Uterus (tissue), 4 donors: ENCODE measurements around the gene EMP3. TPM values are rescaled to one million over a fixed set of nuclear protein-coding genes. Genes with fewer than 3 reads are reported as not detected.

ENCODE experiments used
- DNase-seq, 2 donors: peaks; one replicate each; pipeline ENCODE4 v3.0.0-alpha.2; 2019 to 2020
- H3K27ac ChIP-seq, 2 donors: fragments of 200-600 bp; sonication (generic); 1 replicate in 1 of 2; 2 replicates in 1 of 2; pipeline ENCODE4 v1.5.1; 2016 to 2018
- H3K27me3 ChIP-seq, 2 donors: fragments of 200-600 bp; sonication (generic); one replicate each; pipeline ENCODE4 v1.5.1; 2018 to 2019; ENCODE audit warnings: control low read depth in 1 of 2
- H3K36me3 ChIP-seq, 2 donors: fragments of 200-600 bp; sonication (generic); one replicate each; pipeline ENCODE4 v1.5.1; 2019; ENCODE audit warnings: control low read depth in 1 of 2
- H3K4me1 ChIP-seq, 2 donors: fragments of 200-600 bp; sonication (generic); one replicate each; pipeline ENCODE4 v1.5.1; 2018 to 2019; ENCODE audit warnings: control low read depth in 1 of 2
- H3K4me3 ChIP-seq, 2 donors: fragments of 200-600 bp; sonication (generic); 1 replicate in 1 of 2; 2 replicates in 1 of 2; pipeline ENCODE4 v1.5.1; 2018 to 2019; ENCODE audit warnings: mild to moderate bottlenecking in 1 of 2
- H3K9me3 ChIP-seq, 2 donors: fragments of 200-600 bp; sonication (generic); one replicate each; pipeline ENCODE4 v1.5.1; 2019; ENCODE audit warnings: control low read depth in 1 of 2
- POLR2A ChIP-seq, 2 donors: fragments of 450-650 bp; IDR thresholded peaks; one replicate each; pipeline ENCODE4 v1.6.1; 2016; ENCODE audit warnings: antibody characterized with exemption in 2 of 2, mild to moderate bottlenecking in 1 of 2, moderate library complexity in 1 of 2
- intact Hi-C: fragments of 100-400 bp; cut with DNase I; formaldehyde crosslinking; loops from one replicate; pipeline ENCODE4 v1.15.1; 2023; ENCODE audit warnings: low total_unique reads
- total RNA-seq, 4 donors: library from RNA; depleted of rRNA in 3 of 4; stranded (reverse); fragments of >200 nt in 3 of 4; gene quantifications; one replicate each; pipeline versions ENCODE4 v1.1.0 to v1.2.4, GENCODE V29; 2014 to 2023
- TF ChIP-seq, protein P1 (sequence below), 4 experiments: fragments of 200-600 bp in 2 of 4; fragments of 450-650 bp in 2 of 4; sonication (generic) in 2 of 4; IDR thresholded peaks; one replicate each; pipeline ENCODE4 v1.5.1; 2016 to 2019; ENCODE audit warnings: antibody characterized with exemption in 4 of 4, mild to moderate bottlenecking in 2 of 4, moderate library complexity in 1 of 4
- donor health status: DM: yes; HTN: yes; CAD: no.

Gene EMP3, protein sequence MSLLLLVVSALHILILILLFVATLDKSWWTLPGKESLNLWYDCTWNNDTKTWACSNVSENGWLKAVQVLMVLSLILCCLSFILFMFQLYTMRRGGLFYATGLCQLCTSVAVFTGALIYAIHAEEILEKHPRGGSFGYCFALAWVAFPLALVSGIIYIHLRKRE
- total RNA-seq = 100 to 1,000 TPM in 1 of 4 donors, 10 to 100 TPM in 3; 23.8 to 147 (median 45.2) TPM

DNA sequence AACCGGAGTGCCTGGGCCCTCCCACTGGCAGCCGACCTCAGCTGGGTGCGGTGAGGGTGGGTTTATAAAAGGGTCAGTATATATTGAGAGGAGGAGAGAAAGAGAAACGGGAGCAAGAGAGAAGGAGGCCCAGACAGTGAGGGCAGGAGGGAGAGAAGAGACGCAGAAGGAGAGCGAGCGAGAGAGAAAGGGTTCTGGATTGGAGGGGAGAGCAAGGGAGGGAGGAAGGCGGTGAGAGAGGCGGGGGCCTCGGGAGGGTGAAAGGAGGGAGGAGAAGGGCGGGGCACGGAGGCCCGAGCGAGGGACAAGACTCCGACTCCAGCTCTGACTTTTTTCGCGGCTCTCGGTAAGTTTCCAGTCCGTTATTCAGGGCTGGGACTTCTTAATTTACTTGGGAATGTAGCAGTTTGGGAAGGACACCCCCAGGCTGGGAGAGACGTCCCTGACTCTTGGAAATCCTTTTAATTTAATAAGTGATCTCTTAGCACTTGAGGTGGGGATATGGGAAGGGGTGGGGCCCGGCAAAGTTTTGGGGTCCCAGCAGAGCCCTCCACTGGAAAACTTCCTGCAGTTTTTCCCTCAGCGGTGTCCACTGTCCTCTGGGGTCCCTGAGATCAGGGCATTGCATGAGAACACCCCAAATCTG, at the start of gene EMP3:
Gene EMP3, plus strand, starts transcription at position 288 of the 646 bp plus-strand sequence. CDS start 1,293 bp downstream, outside the sequence.
- H3K4me1 ChIP-seq = no peaks in the 10 kb centered on the region
- intact Hi-C loops = no loop called here

DNA sequence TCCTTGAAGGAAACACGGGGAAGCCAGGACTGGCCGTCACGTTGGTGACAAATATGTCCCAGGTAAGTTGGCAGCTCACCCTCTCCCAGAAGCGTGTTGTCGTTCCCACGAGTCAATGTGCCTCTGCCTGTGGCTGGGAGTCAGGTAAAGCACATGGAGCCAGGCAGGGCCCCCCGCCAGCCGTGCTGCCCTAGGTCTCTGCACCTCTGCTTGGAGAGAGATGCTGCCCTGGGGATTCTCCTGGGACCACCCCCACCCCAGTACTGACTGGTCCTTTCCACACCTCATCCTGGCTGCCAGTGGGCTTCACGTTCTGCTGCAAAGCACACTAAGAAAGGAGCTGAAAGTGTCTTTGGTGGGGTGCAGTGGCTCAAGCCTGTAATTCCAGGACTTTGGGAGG, 45.6 kb upstream of the EMP3 start:
- no peak overlapping the region for H3K27ac ChIP-seq
- H3K27me3 ChIP-seq = no peaks in the 10 kb centered on the region
- TF ChIP-seq POLR2A (IDR thresholded peaks at IDR 0.05) = no peak
- TF ChIP-seq, protein P1, sequence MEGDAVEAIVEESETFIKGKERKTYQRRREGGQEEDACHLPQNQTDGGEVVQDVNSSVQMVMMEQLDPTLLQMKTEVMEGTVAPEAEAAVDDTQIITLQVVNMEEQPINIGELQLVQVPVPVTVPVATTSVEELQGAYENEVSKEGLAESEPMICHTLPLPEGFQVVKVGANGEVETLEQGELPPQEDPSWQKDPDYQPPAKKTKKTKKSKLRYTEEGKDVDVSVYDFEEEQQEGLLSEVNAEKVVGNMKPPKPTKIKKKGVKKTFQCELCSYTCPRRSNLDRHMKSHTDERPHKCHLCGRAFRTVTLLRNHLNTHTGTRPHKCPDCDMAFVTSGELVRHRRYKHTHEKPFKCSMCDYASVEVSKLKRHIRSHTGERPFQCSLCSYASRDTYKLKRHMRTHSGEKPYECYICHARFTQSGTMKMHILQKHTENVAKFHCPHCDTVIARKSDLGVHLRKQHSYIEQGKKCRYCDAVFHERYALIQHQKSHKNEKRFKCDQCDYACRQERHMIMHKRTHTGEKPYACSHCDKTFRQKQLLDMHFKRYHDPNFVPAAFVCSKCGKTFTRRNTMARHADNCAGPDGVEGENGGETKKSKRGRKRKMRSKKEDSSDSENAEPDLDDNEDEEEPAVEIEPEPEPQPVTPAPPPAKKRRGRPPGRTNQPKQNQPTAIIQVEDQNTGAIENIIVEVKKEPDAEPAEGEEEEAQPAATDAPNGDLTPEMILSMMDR (IDR thresholded peaks at IDR 0.05) = no peak
- no peak overlapping the region for H3K4me3 ChIP-seq
- intact Hi-C loops = no loop called here
- DNase-seq = no peak
- H3K36me3 ChIP-seq = no peaks in the 10 kb centered on the region
- H3K9me3 ChIP-seq = no peaks in the 10 kb centered on the region
- H3K4me1 ChIP-seq = no peaks in the 10 kb centered on the region

More for the DNA sequence above, at the start of gene EMP3:
- Histone ChIP-seq H3K4me3 (peak within 1 kb of the TSS; percentile 50 to 80), H3K27me3 (no peaks in the 10 kb centered on the region), H3K9me3 (no peaks in the 10 kb centered on the region), H3K36me3 (no peaks in the 10 kb centered on the region), H3K27ac (peak within 1 kb of the TSS; percentile 97 to 100)
- DNase-seq = peak; percentile 88 to 91
- TF ChIP-seq, protein P1 (IDR thresholded peaks at IDR 0.05) = no peak
- peak; percentile 54 to 67 for TF ChIP-seq POLR2A (IDR thresholded peaks at IDR 0.05)

DNA sequence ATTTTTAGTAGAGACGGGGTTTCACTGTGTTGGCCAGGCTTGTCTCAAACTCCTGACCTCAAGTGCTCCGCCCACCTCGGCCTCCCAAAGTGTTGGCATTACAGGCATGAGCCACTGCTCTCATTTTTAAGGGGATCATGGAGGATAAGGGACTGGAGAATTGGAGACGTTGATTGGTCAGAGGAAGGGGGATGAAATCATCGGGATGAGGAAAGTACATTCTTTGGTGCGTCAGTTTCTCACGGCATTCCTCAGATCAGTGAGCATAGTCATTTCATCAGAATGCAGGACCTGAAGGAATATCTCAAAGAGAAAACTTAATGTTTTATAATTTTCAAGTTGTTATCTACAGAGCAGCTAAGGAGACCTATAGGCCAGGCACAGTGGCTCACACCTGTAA, 41.4 kb upstream of the EMP3 start:
- intact Hi-C loops = no loop called here
- no peaks in the 10 kb centered on the region for H3K36me3 ChIP-seq
- H3K27me3 ChIP-seq = no peaks in the 10 kb centered on the region
- no peak overlapping the region for H3K4me3 ChIP-seq
- no peaks in the 10 kb centered on the region for H3K9me3 ChIP-seq
- no peaks in the 10 kb centered on the region for H3K4me1 ChIP-seq
- no peak for TF ChIP-seq POLR2A (IDR thresholded peaks at IDR 0.05)
- TF ChIP-seq, protein P1 (IDR thresholded peaks at IDR 0.05) = no peak
- no peak for DNase-seq
- no peak overlapping the region for H3K27ac ChIP-seq

DNA sequence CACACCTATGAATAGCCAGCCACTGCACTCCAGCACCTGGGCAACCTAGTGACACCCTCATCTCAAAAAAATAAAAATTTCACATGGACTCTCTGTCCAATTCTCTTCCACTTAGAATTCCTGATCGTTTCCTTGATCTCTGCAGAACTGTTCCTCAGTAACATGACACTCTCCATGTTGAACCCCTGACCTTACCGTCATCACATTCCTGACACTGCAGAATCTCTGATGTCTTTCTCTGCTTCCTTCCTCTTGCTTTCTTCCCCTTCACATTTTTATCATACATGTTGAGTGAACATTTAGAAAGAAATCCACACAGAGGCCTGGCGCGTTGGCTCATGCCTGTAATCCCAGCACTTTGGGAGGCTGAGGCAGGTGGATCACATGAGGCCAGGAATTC, 40.5 kb upstream of the EMP3 start:
- TF ChIP-seq POLR2A (IDR thresholded peaks at IDR 0.05) = no peak
- TF ChIP-seq, protein P1 (IDR thresholded peaks at IDR 0.05) = no peak
- Histone ChIP-seq H3K4me1 (no peaks in the 10 kb centered on the region), H3K27ac (no peak overlapping the region), H3K36me3 (no peaks in the 10 kb centered on the region), H3K27me3 (no peaks in the 10 kb centered on the region), H3K4me3 (no peak overlapping the region), H3K9me3 (no peaks in the 10 kb centered on the region)
- intact Hi-C loops = no loop called here
- DNase-seq = no peak

DNA sequence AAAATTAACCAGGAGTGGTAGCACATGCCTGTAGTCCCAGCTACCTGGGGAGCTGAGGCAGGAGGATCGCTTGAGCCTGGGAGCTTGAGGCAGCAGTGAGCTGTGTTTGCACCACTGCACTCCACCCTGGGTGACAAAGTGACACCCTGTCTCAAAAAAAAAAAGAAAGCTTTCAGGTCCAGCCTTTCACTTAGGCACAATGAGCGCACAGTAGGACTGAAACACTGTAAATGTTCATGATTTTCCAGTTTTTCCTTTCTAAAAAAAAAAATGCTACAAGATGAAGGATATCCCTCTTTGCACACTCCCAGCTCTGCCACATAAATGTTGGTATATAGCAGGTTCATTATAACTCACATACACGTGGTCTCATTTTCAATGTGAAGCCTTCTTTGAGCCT, 37.6 kb upstream of the EMP3 start:
- Histone ChIP-seq H3K36me3 (no peaks in the 10 kb centered on the region), H3K4me3 (no peak overlapping the region), H3K9me3 (no peaks in the 10 kb centered on the region), H3K27ac (no peak overlapping the region), H3K4me1 (no peaks in the 10 kb centered on the region), H3K27me3 (no peaks in the 10 kb centered on the region)
- intact Hi-C loops = no loop called here
- TF ChIP-seq, protein P1 (IDR thresholded peaks at IDR 0.05) = no peak
- no peak for TF ChIP-seq POLR2A (IDR thresholded peaks at IDR 0.05)
- no peak for DNase-seq
